SJSA1 (cell line): ENCODE results near the gene EFHC1. TPM values are rescaled to one million over a fixed set of nuclear protein-coding genes. Genes with fewer than 3 reads are reported as not detected.

Experiments
- DNase-seq, 2 experiments: peaks; one replicate each; pipeline ENCODE4 v3.0.0-alpha.2; 2015 to 2020; ENCODE audit warnings: low spot score in 2 of 2, low read depth in 1 of 2
- H3K27ac ChIP-seq: fragments of 250-450 bp; sonication (Bioruptor Pico); 2 replicates; pipeline ENCODE4 v1.5.1; 2020; ENCODE audit warnings: mild to moderate bottlenecking, moderate library complexity
- H3K27me3 ChIP-seq: fragments of 250-450 bp; sonication (Bioruptor Pico); replicated peaks from 2 replicates; pipeline ENCODE4 v1.5.1; 2020; ENCODE audit warnings: mild to moderate bottlenecking, moderate library complexity
- H3K36me3 ChIP-seq: fragments of 250-450 bp; sonication (Bioruptor Pico); 2 replicates; pipeline ENCODE4 v1.5.1; 2020; ENCODE audit warnings: mild to moderate bottlenecking
- H3K4me1 ChIP-seq: fragments of 250-450 bp; sonication (Bioruptor Pico); replicated peaks from 2 replicates; pipeline ENCODE4 v1.6.1; 2021; ENCODE audit warnings: mild to moderate bottlenecking
- H3K4me3 ChIP-seq: fragments of 250-450 bp; sonication (Bioruptor Pico); 2 replicates; pipeline ENCODE4 v1.5.1; 2020; ENCODE audit warnings: mild to moderate bottlenecking
- H3K9me3 ChIP-seq: fragments of 250-450 bp; sonication (Bioruptor Pico); replicated peaks from 2 replicates; pipeline ENCODE4 v1.5.1; 2020; ENCODE audit warnings: mild to moderate bottlenecking
- total RNA-seq: library from RNA; depleted of rRNA; stranded (reverse); fragments of >200 nt; shearing (Covaris generic); gene quantifications from 2 replicates; pipeline ENCODE4 v1.2.3, GENCODE V29; 2014

EFHC1 gene
- total RNA-seq, 1 experiment from 2014 or later = 15.8 TPM

- Histone ChIP-seq H3K27me3 (no peaks in the 10 kb centered on the region), H3K4me1 (peaks cover 92% of the 10 kb centered on the region), H3K27ac (peak overlapping the region; percentile 69), H3K4me3 (no peak overlapping the region), H3K9me3 (no peaks in the 10 kb centered on the region), H3K36me3 (peaks cover 25% of the 10 kb centered on the region)
- no peak for DNase-seq
Observed at GRCh38 chr6:52543262-52543661, 123.1 kb downstream of the EFHC1 start.

GRCh38 chr6:52543729-52544601 lies 123.8 kb downstream of the EFHC1 start:
- peak overlapping the region; percentile 69 for H3K27ac ChIP-seq
- no peaks in the 10 kb centered on the region for H3K9me3 ChIP-seq
- H3K4me3 ChIP-seq = no peak overlapping the region
- H3K4me1 ChIP-seq = peaks cover 91% of the 10 kb centered on the region
- no peaks in the 10 kb centered on the region for H3K27me3 ChIP-seq
- peak; percentile 67 to 81 for DNase-seq
- peaks cover 30% of the 10 kb centered on the region for H3K36me3 ChIP-seq

DNA sequence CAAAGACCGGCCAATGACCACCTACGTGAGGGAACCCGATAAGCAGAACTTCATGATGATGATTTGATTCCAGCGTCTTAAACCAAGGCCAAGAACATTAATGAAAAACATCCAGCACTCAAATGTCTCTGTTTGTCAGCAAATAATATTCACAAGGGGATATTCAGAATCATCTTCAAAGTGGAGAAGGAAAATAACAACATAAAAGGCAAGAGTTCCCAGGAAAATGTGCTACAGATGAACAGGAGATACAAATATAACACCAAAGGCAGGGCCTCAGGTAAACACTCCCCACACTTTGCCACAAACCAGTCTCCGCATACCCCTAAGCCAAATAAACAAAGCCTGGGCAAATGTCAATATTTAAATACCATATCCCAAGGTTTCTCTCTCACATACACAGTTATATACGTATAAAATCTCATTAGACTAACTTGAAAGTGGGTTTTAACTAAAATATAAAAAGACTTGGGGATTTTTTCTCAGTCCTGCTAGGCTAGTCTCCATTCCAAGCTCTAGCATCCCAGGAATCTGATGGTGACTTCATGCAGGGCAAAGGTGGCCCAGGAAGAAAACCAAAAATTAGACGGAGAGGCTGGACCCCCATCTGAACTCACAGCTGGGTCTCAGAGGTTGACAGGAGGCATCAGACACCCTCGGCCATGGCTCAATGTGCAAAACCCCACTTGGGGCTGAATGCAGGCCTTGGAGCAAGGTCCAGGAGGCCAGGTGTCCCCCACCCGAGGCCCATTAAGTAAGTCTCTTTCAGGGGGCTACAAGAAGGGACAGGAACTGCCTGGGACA lies 124.7 kb downstream of the EFHC1 start:
- no peak overlapping the region for H3K4me3 ChIP-seq
- no peaks in the 10 kb centered on the region for H3K27me3 ChIP-seq
- H3K27ac ChIP-seq = peak overlapping the region; percentile 69
- peaks cover 88% of the 10 kb centered on the region for H3K4me1 ChIP-seq
- no peaks in the 10 kb centered on the region for H3K9me3 ChIP-seq
- DNase-seq = no peak
- H3K36me3 ChIP-seq = peaks cover 35% of the 10 kb centered on the region

- H3K9me3 ChIP-seq = no peaks in the 10 kb centered on the region
- H3K27me3 ChIP-seq = no peaks in the 10 kb centered on the region
- H3K4me3 ChIP-seq = no peak overlapping the region
- no peak for DNase-seq
- H3K36me3 ChIP-seq = peaks cover 40% of the 10 kb centered on the region
- H3K4me1 ChIP-seq = peaks cover 88% of the 10 kb centered on the region
- peak overlapping the region; percentile 69 for H3K27ac ChIP-seq
Observed at GRCh38 chr6:52545406-52546119, 125.4 kb downstream of the EFHC1 start.

DNA sequence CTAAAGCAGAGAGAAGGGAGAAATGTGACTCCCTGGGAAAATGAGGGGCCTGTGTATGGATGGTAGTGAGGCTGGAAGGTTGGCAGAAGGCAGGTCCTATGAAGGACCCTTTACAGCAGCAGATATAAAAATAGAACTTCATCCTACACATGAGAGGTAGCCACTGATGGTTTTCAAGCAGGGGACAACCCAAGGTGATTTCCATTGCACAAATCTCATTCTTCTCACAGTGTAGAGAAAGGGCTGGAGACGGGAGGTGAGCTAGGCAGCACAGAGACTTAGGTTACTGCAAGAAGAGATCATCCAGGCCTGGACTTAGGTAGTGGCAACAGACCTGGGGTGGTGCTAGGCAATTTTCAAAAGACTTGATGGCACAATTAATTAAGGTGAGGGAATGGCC lies 126.0 kb downstream of the EFHC1 start:
- no peak for DNase-seq
- peaks cover 88% of the 10 kb centered on the region for H3K4me1 ChIP-seq
- no peak overlapping the region for H3K4me3 ChIP-seq
- H3K27me3 ChIP-seq = no peaks in the 10 kb centered on the region
- H3K36me3 ChIP-seq = peaks cover 40% of the 10 kb centered on the region
- no peak overlapping the region for H3K27ac ChIP-seq
- H3K9me3 ChIP-seq = no peaks in the 10 kb centered on the region

DNA sequence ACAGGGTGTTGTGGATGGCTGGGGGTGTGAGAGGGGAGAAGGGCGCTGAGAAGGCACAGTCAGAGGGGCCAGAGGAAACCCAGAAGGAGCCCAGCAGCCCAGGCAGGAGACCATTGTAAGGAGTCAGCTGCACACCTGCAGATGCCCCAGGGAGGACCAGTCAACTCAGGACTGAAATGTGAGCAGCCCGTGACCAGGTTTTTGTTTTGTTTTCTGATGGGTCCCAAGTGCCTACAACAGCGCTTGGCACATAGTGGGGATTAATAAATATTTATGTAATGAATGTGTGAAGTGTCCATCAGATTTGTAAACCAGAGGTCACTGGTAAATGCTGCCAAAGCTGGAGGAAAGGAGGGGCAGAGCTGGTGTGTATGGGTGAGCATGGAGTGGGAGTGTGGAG lies 126.5 kb downstream of the EFHC1 start:
- Histone ChIP-seq H3K27me3 (no peaks in the 10 kb centered on the region), H3K36me3 (peaks cover 40% of the 10 kb centered on the region), H3K9me3 (no peaks in the 10 kb centered on the region), H3K27ac (peak overlapping the region; percentile 11; the same call in 1 of the 2 replicates), H3K4me1 (peaks cover 91% of the 10 kb centered on the region), H3K4me3 (no peak overlapping the region)
- DNase-seq = no peak

DNA sequence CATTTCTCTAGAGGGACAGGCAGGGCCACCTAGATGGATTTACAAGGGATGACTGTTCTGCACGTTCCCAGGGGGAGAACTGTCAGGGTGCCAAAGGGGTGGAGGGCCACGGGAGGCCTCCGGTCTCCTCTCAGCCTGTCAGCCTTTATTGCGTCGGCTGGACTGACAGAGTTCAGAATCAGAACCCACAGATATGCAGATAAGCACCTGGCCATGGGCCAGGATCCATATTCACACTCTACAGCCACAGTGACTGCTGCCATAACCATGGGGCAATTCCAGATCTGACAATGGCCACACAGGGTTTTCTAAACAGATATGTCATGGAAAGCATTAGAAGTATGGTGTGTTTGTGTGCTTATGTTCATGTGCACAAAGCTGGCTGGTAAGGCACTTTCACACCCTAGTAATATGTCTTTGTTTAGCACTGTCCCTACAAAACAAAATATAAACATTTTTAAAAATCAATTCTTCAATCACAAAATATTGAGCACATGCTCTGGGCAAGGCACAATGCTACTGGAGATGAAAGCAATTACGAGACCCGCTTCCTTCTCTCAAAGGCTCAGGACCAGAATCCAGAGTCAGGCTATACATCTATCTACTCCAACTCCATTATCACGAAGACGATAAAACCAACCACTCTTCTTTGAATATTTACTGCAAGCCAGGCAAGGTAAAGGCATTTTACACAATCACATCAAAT lies 127.7 kb downstream of the EFHC1 start:
- Histone ChIP-seq H3K4me1 (peaks cover 96% of the 10 kb centered on the region), H3K27me3 (no peaks in the 10 kb centered on the region), H3K4me3 (no peak overlapping the region), H3K9me3 (no peaks in the 10 kb centered on the region), H3K36me3 (peaks cover 45% of the 10 kb centered on the region), H3K27ac (peak overlapping the region; percentile 11; the same call in 1 of the 2 replicates)
- DNase-seq = peak; percentile 83 to 87

DNA sequence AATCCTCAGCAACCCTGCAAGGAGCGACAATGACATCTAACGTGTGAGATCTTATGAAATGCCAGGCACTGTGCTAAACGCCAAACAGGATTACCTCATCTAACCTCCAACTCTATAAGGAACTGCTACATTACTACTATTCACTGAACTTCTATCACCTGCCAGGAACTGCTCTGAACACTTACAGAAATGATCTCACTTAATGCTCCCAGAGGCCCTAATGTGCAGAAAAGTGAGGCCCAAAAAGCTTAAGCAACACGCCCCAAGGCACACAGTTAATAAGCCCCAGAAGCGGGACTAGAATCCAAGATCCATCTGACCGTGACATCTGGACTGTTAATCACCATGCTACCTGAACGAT lies 128.2 kb downstream of the EFHC1 start:
- Histone ChIP-seq H3K4me1 (peaks cover 96% of the 10 kb centered on the region), H3K4me3 (no peak overlapping the region), H3K9me3 (no peaks in the 10 kb centered on the region), H3K27ac (peak overlapping the region; percentile 11; the same call in 1 of the 2 replicates), H3K27me3 (no peaks in the 10 kb centered on the region), H3K36me3 (peaks cover 43% of the 10 kb centered on the region)
- no peak for DNase-seq

GRCh38 chr6:52548999-52549398 lies 128.9 kb downstream of the EFHC1 start:
- H3K27me3 ChIP-seq = no peaks in the 10 kb centered on the region
- DNase-seq = no peak
- H3K9me3 ChIP-seq = no peaks in the 10 kb centered on the region
- H3K4me1 ChIP-seq = peaks cover 96% of the 10 kb centered on the region
- H3K27ac ChIP-seq = no peak overlapping the region
- H3K36me3 ChIP-seq = peaks cover 43% of the 10 kb centered on the region
- H3K4me3 ChIP-seq = no peak overlapping the region

- peaks cover 40% of the 10 kb centered on the region for H3K36me3 ChIP-seq
- H3K9me3 ChIP-seq = no peaks in the 10 kb centered on the region
- no peak overlapping the region for H3K4me3 ChIP-seq
- no peaks in the 10 kb centered on the region for H3K27me3 ChIP-seq
- no peak overlapping the region for H3K27ac ChIP-seq
- DNase-seq = no peak
- peaks cover 94% of the 10 kb centered on the region for H3K4me1 ChIP-seq
Observed at GRCh38 chr6:52549428-52549827, 129.3 kb downstream of the EFHC1 start.

- no peak overlapping the region for H3K27ac ChIP-seq
- H3K4me3 ChIP-seq = no peak overlapping the region
- no peak for DNase-seq
- peaks cover 92% of the 10 kb centered on the region for H3K4me1 ChIP-seq
- H3K27me3 ChIP-seq = no peaks in the 10 kb centered on the region
- H3K9me3 ChIP-seq = no peaks in the 10 kb centered on the region
- peaks cover 39% of the 10 kb centered on the region for H3K36me3 ChIP-seq
Observed at GRCh38 chr6:52550014-52550575, 130.0 kb downstream of the EFHC1 start.

- H3K9me3 ChIP-seq = no peaks in the 10 kb centered on the region
- H3K4me3 ChIP-seq = no peak overlapping the region
- H3K27ac ChIP-seq = peak overlapping the region; percentile 9; the same call in 1 of the 2 replicates
- peaks cover 89% of the 10 kb centered on the region for H3K4me1 ChIP-seq
- H3K36me3 ChIP-seq = peaks cover 36% of the 10 kb centered on the region
- DNase-seq = no peak
- H3K27me3 ChIP-seq = no peaks in the 10 kb centered on the region
Observed at GRCh38 chr6:52550870-52551269, 130.7 kb downstream of the EFHC1 start.
